ENCODE results near the gene C17orf100. TPM values are rescaled to one million over a fixed set of nuclear protein-coding genes. Genes with fewer than 3 reads are reported as not detected.
A peak's percentile ranks its signal among the peaks of the same experiment; 100 is the strongest.

Gene C17orf100
- total and polyA plus RNA-seq, 2 of the 13 experiments (the other 11 are each of a cell fraction or from before 2014, with no cell fraction given) = 3.6 to 8.7 TPM

DNA sequence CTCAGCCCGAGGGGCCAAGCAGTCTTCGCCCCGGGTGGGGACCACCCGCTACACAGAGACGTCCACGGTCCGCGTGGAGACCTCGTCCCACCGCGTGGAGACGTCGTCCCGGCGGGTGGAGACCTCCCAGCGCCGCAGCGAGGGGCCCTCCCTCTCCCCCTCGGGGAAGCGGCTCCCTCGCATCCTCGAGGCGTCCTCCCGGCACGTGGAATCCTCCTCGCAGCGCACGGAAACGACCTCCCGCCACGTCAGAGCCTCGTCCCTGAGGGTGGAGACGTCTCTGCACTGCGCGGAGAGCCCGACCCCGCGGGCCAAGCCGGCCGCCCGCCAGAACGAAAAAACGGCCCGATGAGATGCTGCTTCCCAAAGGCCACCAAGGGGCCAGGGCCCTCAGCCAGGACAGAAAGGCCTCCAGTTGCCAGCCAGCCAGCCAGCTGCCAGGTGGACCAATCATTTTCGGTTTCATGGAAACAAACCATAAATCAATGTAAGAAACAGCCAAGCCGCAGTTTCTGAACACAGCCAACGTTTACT is 424 bp downstream of the C17orf100 start (continued):
- peak; percentile 19; the same call in 1 of the 2 replicates for TF ChIP-seq ZNF335 (CRISPR knock-in tag; IDR thresholded peaks at IDR 0.05)
- peak; percentile 98 for TF ChIP-seq ZFYVE20 (CRISPR knock-in tag; IDR thresholded peaks at IDR 0.05; ENCODE audit: borderline replicate concordance, low read depth)
- TF ChIP-seq ZNF382 (CRISPR knock-in tag; IDR thresholded peaks at IDR 0.05; ENCODE audit: borderline replicate concordance) = no peak
- TF ChIP-seq ZNF496 (CRISPR knock-in tag; IDR thresholded peaks at IDR 0.05; ENCODE audit: insufficient replicate concordance) = no peak
- TF ChIP-seq ZNF296 (CRISPR knock-in tag; conservative IDR thresholded peaks at IDR 0.05) = peak; percentile 36; the same call in 1 of the 2 replicates
- TF ChIP-seq ZBTB1 (CRISPR knock-in tag; IDR thresholded peaks at IDR 0.05; ENCODE audit: borderline replicate concordance) = no peak
- peak; percentile 91; the same call in 1 of the 2 replicates for TF ChIP-seq ERF (CRISPR knock-in tag; IDR thresholded peaks at IDR 0.05)
- TF ChIP-seq, protein P1, sequence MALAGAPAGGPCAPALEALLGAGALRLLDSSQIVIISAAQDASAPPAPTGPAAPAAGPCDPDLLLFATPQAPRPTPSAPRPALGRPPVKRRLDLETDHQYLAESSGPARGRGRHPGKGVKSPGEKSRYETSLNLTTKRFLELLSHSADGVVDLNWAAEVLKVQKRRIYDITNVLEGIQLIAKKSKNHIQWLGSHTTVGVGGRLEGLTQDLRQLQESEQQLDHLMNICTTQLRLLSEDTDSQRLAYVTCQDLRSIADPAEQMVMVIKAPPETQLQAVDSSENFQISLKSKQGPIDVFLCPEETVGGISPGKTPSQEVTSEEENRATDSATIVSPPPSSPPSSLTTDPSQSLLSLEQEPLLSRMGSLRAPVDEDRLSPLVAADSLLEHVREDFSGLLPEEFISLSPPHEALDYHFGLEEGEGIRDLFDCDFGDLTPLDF (CRISPR knock-in tag; IDR thresholded peaks at IDR 0.05) = peak; percentile 19; the same call in 1 of the 2 replicates
- TF ChIP-seq, protein P2, sequence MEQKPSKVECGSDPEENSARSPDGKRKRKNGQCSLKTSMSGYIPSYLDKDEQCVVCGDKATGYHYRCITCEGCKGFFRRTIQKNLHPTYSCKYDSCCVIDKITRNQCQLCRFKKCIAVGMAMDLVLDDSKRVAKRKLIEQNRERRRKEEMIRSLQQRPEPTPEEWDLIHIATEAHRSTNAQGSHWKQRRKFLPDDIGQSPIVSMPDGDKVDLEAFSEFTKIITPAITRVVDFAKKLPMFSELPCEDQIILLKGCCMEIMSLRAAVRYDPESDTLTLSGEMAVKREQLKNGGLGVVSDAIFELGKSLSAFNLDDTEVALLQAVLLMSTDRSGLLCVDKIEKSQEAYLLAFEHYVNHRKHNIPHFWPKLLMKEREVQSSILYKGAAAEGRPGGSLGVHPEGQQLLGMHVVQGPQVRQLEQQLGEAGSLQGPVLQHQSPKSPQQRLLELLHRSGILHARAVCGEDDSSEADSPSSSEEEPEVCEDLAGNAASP (CRISPR knock-in tag; IDR thresholded peaks at IDR 0.05; ENCODE audit: borderline replicate concordance) = peak; percentile 42; the same call in 1 of the 2 replicates
- TF ChIP-seq, protein P3, sequence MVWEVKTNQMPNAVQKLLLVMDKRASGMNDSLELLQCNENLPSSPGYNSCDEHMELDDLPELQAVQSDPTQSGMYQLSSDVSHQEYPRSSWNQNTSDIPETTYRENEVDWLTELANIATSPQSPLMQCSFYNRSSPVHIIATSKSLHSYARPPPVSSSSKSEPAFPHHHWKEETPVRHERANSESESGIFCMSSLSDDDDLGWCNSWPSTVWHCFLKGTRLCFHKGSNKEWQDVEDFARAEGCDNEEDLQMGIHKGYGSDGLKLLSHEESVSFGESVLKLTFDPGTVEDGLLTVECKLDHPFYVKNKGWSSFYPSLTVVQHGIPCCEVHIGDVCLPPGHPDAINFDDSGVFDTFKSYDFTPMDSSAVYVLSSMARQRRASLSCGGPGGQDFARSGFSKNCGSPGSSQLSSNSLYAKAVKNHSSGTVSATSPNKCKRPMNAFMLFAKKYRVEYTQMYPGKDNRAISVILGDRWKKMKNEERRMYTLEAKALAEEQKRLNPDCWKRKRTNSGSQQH (CRISPR knock-in tag; IDR thresholded peaks at IDR 0.05; ENCODE audit: low read depth) = no peak
- TF ChIP-seq ZNF274 (CRISPR knock-in tag; IDR thresholded peaks at IDR 0.05) = peak; percentile 99
- TF ChIP-seq ZNF567 (CRISPR knock-in tag; IDR thresholded peaks at IDR 0.05; ENCODE audit: borderline replicate concordance) = peak; percentile 86; the same call in 1 of the 2 replicates
- TF ChIP-seq MTA3 (CRISPR knock-in tag; IDR thresholded peaks at IDR 0.05) = no peak
- peak; percentile 99 for TF ChIP-seq NRL (CRISPR knock-in tag; IDR thresholded peaks at IDR 0.05; ENCODE audit: borderline replicate concordance)
- 0 out of 2 replicates have a peak, but pooled peaks have one; percentile 93 for TF ChIP-seq ZNF251 (CRISPR knock-in tag; IDR thresholded peaks at IDR 0.05)
- TF ChIP-seq TARDBP (CRISPR knock-in tag; IDR thresholded peaks at IDR 0.05) = no peak
- TF ChIP-seq, protein P4, sequence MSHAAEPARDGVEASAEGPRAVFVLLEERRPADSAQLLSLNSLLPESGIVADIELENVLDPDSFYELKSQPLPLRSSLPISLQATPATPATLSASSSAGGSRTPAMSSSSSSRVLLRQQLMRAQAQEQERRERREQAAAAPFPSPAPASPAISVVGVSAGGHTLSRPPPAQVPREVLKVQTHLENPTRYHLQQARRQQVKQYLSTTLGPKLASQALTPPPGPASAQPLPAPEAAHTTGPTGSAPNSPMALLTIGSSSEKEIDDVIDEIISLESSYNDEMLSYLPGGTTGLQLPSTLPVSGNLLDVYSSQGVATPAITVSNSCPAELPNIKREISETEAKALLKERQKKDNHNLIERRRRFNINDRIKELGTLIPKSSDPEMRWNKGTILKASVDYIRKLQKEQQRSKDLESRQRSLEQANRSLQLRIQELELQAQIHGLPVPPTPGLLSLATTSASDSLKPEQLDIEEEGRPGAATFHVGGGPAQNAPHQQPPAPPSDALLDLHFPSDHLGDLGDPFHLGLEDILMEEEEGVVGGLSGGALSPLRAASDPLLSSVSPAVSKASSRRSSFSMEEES (CRISPR knock-in tag; IDR thresholded peaks at IDR 0.05) = peak; percentile 76
- peak; percentile 84; the same call in 1 of the 2 replicates for TF ChIP-seq MTA1 (CRISPR knock-in tag; IDR thresholded peaks at IDR 0.05; ENCODE audit: borderline replicate concordance)
- no peak for TF ChIP-seq DNMT1 (CRISPR knock-in tag; IDR thresholded peaks at IDR 0.05)
- TF ChIP-seq, protein P5, sequence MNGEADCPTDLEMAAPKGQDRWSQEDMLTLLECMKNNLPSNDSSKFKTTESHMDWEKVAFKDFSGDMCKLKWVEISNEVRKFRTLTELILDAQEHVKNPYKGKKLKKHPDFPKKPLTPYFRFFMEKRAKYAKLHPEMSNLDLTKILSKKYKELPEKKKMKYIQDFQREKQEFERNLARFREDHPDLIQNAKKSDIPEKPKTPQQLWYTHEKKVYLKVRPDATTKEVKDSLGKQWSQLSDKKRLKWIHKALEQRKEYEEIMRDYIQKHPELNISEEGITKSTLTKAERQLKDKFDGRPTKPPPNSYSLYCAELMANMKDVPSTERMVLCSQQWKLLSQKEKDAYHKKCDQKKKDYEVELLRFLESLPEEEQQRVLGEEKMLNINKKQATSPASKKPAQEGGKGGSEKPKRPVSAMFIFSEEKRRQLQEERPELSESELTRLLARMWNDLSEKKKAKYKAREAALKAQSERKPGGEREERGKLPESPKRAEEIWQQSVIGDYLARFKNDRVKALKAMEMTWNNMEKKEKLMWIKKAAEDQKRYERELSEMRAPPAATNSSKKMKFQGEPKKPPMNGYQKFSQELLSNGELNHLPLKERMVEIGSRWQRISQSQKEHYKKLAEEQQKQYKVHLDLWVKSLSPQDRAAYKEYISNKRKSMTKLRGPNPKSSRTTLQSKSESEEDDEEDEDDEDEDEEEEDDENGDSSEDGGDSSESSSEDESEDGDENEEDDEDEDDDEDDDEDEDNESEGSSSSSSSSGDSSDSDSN (CRISPR knock-in tag; IDR thresholded peaks at IDR 0.05) = peak; percentile 87
- no peak for TF ChIP-seq GTF3A (CRISPR knock-in tag; conservative IDR thresholded peaks at IDR 0.05)
- TF ChIP-seq, protein P6, sequence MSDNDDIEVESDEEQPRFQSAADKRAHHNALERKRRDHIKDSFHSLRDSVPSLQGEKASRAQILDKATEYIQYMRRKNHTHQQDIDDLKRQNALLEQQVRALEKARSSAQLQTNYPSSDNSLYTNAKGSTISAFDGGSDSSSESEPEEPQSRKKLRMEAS (IDR thresholded peaks at IDR 0.05) = peak; percentile 99
